Measurements from ENCODE around the gene ITGA3. TPM values are rescaled to one million over a fixed set of nuclear protein-coding genes. Genes with fewer than 3 reads are reported as not detected.

The ITGA3 gene
- total RNA-seq, 2 experiments from 2014 or later, result 7.9 to 8.7 TPM

- H3K4me3 Mint-ChIP-seq, result no peak overlapping the region
- ChIA-PET POLR2A (no interaction called here), CTCF (interaction anchor here (0.6 to 9.1 kb wide), 17 partner anchors 11 to 182 kb away, joined by 3 to 115 read pairs (median 5); partner anchors contain the start of genes COL1A1, ITGA3 and PDK2)
- H3K36me3 Mint-ChIP-seq (ENCODE audit: low read depth), result no peaks in the 10 kb centered on the region
- H3K27me3 Mint-ChIP-seq (ENCODE audit: low read depth), result peaks cover 48% of the 10 kb centered on the region
- H3K9me3 Mint-ChIP-seq (ENCODE audit: insufficient read depth), result no peaks in the 10 kb centered on the region
- H3K4me1 Mint-ChIP-seq (ENCODE audit: low read depth), result peaks cover 11% of the 10 kb centered on the region
- DNase-seq (no peak), ATAC-seq (no peak)
- H3K27ac Mint-ChIP-seq, result no peak overlapping the region
Measured at GRCh38 chr17:50115756-50116155, 59.8 kb downstream of the ITGA3 start.

GRCh38 chr17:50117202-50118051 is 61.5 kb downstream of the ITGA3 start:
- DNase-seq (peak; percentile 72), ATAC-seq (peak; percentile 94)
- Mint-ChIP-seq H3K4me3 (peak overlapping the region; percentile 43), H3K27ac (no peak overlapping the region), H3K4me1 (ENCODE audit: low read depth) (peaks cover 11% of the 10 kb centered on the region), H3K27me3 (ENCODE audit: low read depth) (peaks cover 61% of the 10 kb centered on the region), H3K9me3 (ENCODE audit: insufficient read depth) (no peaks in the 10 kb centered on the region), H3K36me3 (ENCODE audit: low read depth) (no peaks in the 10 kb centered on the region)
- POLR2A ChIA-PET, result no interaction called here
- CTCF ChIA-PET, result interaction anchor here (0.7 to 9.1 kb wide), 14 partner anchors 13 to 180 kb away, joined by 3 to 115 read pairs (median 4); partner anchors contain the start of gene PDK2

GRCh38 chr17:50118076-50118827 is 62.3 kb downstream of the ITGA3 start:
- POLR2A ChIA-PET, result interaction anchor here (0.9 kb wide), 2 partner anchors 13 to 48 kb away, joined by 3 read pairs; no protein-coding TSS in a partner anchor
- CTCF ChIA-PET, result interaction anchor here (1.0 to 9.1 kb wide), 8 partner anchors 13 to 64 kb away, joined by 3 to 115 read pairs (median 6); partner anchors contain the start of gene PDK2
- Mint-ChIP-seq H3K36me3 (ENCODE audit: low read depth) (no peaks in the 10 kb centered on the region), H3K4me3 (no peak overlapping the region), H3K27me3 (ENCODE audit: low read depth) (peaks cover 64% of the 10 kb centered on the region), H3K27ac (no peak overlapping the region), H3K4me1 (ENCODE audit: low read depth) (peaks cover 11% of the 10 kb centered on the region), H3K9me3 (ENCODE audit: insufficient read depth) (no peaks in the 10 kb centered on the region)
- no peak for ATAC-seq
- DNase-seq, result no peak

- DNase-seq (no peak), ATAC-seq (no peak)
- ChIA-PET CTCF (interaction anchor here (0.9 to 9.1 kb wide), 7 partner anchors 23 to 178 kb away, joined by 3 to 115 read pairs (median 5); partner anchors contain the start of gene PDK2), POLR2A (interaction anchor here (0.9 kb wide), 2 partner anchors 12 to 48 kb away, joined by 3 read pairs; no protein-coding TSS in a partner anchor)
- H3K27ac Mint-ChIP-seq, result no peak overlapping the region
- no peaks in the 10 kb centered on the region for H3K36me3 Mint-ChIP-seq (ENCODE audit: low read depth)
- H3K4me3 Mint-ChIP-seq, result no peak overlapping the region
- H3K9me3 Mint-ChIP-seq (ENCODE audit: insufficient read depth), result no peaks in the 10 kb centered on the region
- peaks cover 64% of the 10 kb centered on the region for H3K27me3 Mint-ChIP-seq (ENCODE audit: low read depth)
- H3K4me1 Mint-ChIP-seq (ENCODE audit: low read depth), result peaks cover 11% of the 10 kb centered on the region
Measured at GRCh38 chr17:50118828-50119218, 62.9 kb downstream of the ITGA3 start.

- ATAC-seq (no peak), DNase-seq (no peak)
- peaks cover 7% of the 10 kb centered on the region for H3K4me1 Mint-ChIP-seq (ENCODE audit: low read depth)
- no peak overlapping the region for H3K4me3 Mint-ChIP-seq
- peaks cover 65% of the 10 kb centered on the region for H3K27me3 Mint-ChIP-seq (ENCODE audit: low read depth)
- no peaks in the 10 kb centered on the region for H3K9me3 Mint-ChIP-seq (ENCODE audit: insufficient read depth)
- no peak overlapping the region for H3K27ac Mint-ChIP-seq
- H3K36me3 Mint-ChIP-seq (ENCODE audit: low read depth), result no peaks in the 10 kb centered on the region
- ChIA-PET CTCF (interaction anchor here (1.2 to 2.3 kb wide), 2 partner anchors 26 to 41 kb away, joined by 3 to 10 read pairs; no protein-coding TSS in a partner anchor), POLR2A (no interaction called here)
Measured at GRCh38 chr17:50120475-50121253, 64.8 kb downstream of the ITGA3 start.

- Mint-ChIP-seq H3K27ac (no peak overlapping the region), H3K9me3 (ENCODE audit: insufficient read depth) (no peaks in the 10 kb centered on the region), H3K4me1 (ENCODE audit: low read depth) (peaks cover 5% of the 10 kb centered on the region), H3K27me3 (ENCODE audit: low read depth) (peaks cover 56% of the 10 kb centered on the region), H3K36me3 (ENCODE audit: low read depth) (no peaks in the 10 kb centered on the region), H3K4me3 (no peak overlapping the region)
- no peak for ATAC-seq
- DNase-seq, result no peak
- ChIA-PET CTCF (interaction anchor here (1.2 to 2.0 kb wide), 6 partner anchors 8 to 38 kb away, joined by 3 to 12 read pairs (median 5); partner anchors contain the start of gene PDK2), POLR2A (no interaction called here)
Measured at GRCh38 chr17:50122945-50123344, 67.0 kb downstream of the ITGA3 start.

GRCh38 chr17:50123649-50124349 is 67.9 kb downstream of the ITGA3 start:
- ChIA-PET CTCF (interaction anchor here (1.2 to 2.0 kb wide), 5 partner anchors 9 to 37 kb away, joined by 3 to 12 read pairs (median 4); partner anchors contain the start of gene PDK2), POLR2A (no interaction called here)
- H3K4me1 Mint-ChIP-seq (ENCODE audit: low read depth), result peaks cover 12% of the 10 kb centered on the region
- H3K36me3 Mint-ChIP-seq (ENCODE audit: low read depth), result no peaks in the 10 kb centered on the region
- H3K27me3 Mint-ChIP-seq (ENCODE audit: low read depth), result peaks cover 57% of the 10 kb centered on the region
- ATAC-seq (no peak), DNase-seq (no peak)
- no peak overlapping the region for H3K4me3 Mint-ChIP-seq
- no peaks in the 10 kb centered on the region for H3K9me3 Mint-ChIP-seq (ENCODE audit: insufficient read depth)
- H3K27ac Mint-ChIP-seq, result no peak overlapping the region

- ChIA-PET POLR2A (no interaction called here), CTCF (interaction anchor here (0.7 to 1.2 kb wide), 3 partner anchors 11 to 36 kb away, joined by 3 to 7 read pairs (median 3); no protein-coding TSS in a partner anchor)
- DNase-seq (no peak), ATAC-seq (no peak)
- peaks cover 49% of the 10 kb centered on the region for H3K27me3 Mint-ChIP-seq (ENCODE audit: low read depth)
- H3K4me3 Mint-ChIP-seq, result no peak overlapping the region
- H3K27ac Mint-ChIP-seq, result no peak overlapping the region
- no peaks in the 10 kb centered on the region for H3K9me3 Mint-ChIP-seq (ENCODE audit: insufficient read depth)
- H3K4me1 Mint-ChIP-seq (ENCODE audit: low read depth), result peaks cover 17% of the 10 kb centered on the region
- H3K36me3 Mint-ChIP-seq (ENCODE audit: low read depth), result no peaks in the 10 kb centered on the region
Measured at GRCh38 chr17:50125420-50125997, 69.6 kb downstream of the ITGA3 start.

- peaks cover 37% of the 10 kb centered on the region for H3K27me3 Mint-ChIP-seq (ENCODE audit: low read depth)
- no peak overlapping the region for H3K4me3 Mint-ChIP-seq
- H3K4me1 Mint-ChIP-seq (ENCODE audit: low read depth), result peaks cover 34% of the 10 kb centered on the region
- no peak overlapping the region for H3K27ac Mint-ChIP-seq
- CTCF ChIA-PET, result no interaction called here
- POLR2A ChIA-PET, result interaction anchor here (1.0 kb wide), 1 partner anchor 11 kb away, joined by 3 read pairs; no protein-coding TSS in a partner anchor
- H3K36me3 Mint-ChIP-seq (ENCODE audit: low read depth), result peaks cover 2% of the 10 kb centered on the region
- no peak for DNase-seq
- H3K9me3 Mint-ChIP-seq (ENCODE audit: insufficient read depth), result no peaks in the 10 kb centered on the region
- ATAC-seq, result no peak
Measured at GRCh38 chr17:50127697-50128361, 71.9 kb downstream of the ITGA3 start.

Data from activated CD8-positive, alpha-beta T cell treated with anti-CD3 and anti-CD28 coated beads, Interleukin-2, amount 10 ng/mL, durations not matched to agents 7 days and 5 days (primary cell).